K562 (cell line): Measurements from ENCODE around the gene HTT-AS. TPM values are rescaled to one million over a fixed set of nuclear protein-coding genes. Genes with fewer than 3 reads are reported as not detected.
A peak's percentile ranks its signal among the peaks of the same experiment; 100 is the strongest.

ENCODE experiments used
- ATAC-seq: fragments of 200-7000 bp; cut with Tn5 transposase; 3 replicates; pipeline ENCODE4 v1.9.1; 2020; ENCODE audit warnings: moderate library complexity
- BruUV-seq: library from RNA; stranded (reverse); fragments of 400-500 nt; replicated peaks from 2 replicates; lab custom pipeline; 2021; lab: Mats Ljungman, UMichigan
- CTCF ChIA-PET: fragments of 300-600 bp; formaldehyde crosslinking; extraction: SDS; loops from one replicate; lab custom pipeline; 2021; ENCODE audit warnings: low intra/inter-chr PET ratio; lab: Yijun Ruan, JAX
- POLR2A ChIA-PET: fragments of 300-600, 350-650 bp; sonication (Branson Sonifier 250); formaldehyde crosslinking; extraction: SDS; loops from one replicate; lab custom pipeline; 2021; ENCODE audit warnings: antibody characterized with exemption, inconsistent platforms; lab: Yijun Ruan, JAX
- DNase-seq, 4 experiments: peaks; one replicate each; pipeline versions ENCODE4 v3.0.0 to v3.0.0-alpha.2; 2011 to 2018; ENCODE audit warnings: low spot score in 3 of 4, mixed read lengths in 3 of 4; ENCODE audit errors: extremely low read depth in 1 of 4
- FAIRE-seq: peaks from 2 replicates; lab custom pipeline; 2011; peaks lifted over from hg19 to GRCh38; lab: Jason Lieb, UNC
- H2AFZ ChIP-seq: 2 replicates; pipeline ENCODE4 v1.6.0; 2011; ENCODE audit warnings: low read depth, low read length, control low read depth, inconsistent platforms
- H3K27ac ChIP-seq: fragments of 200-600 bp; 3 replicates; pipeline ENCODE4 v1.8.0; 2011; ENCODE audit warnings: low read depth, mild to moderate bottlenecking, control low read depth, inconsistent platforms, low read length, moderate library complexity, mixed read lengths; ENCODE audit errors: extremely low read depth
- H3K27me3 ChIP-seq, 2 experiments: fragments of 300-600 bp in 1 of 2; 2 replicates in 1 of 2; 3 replicates in 1 of 2; pipeline versions ENCODE4 v1.6.0 to v1.8.0; 2011; ENCODE audit warnings: inconsistent platforms in 2 of 2, low read length in 2 of 2, mild to moderate bottlenecking in 1 of 2, mixed read lengths in 1 of 2, moderate library complexity in 1 of 2; ENCODE audit not compliant: control insufficient read depth in 2 of 2, insufficient read depth in 2 of 2
- H3K36me3 ChIP-seq: fragments of 300-600 bp; 3 replicates; pipeline ENCODE4 v1.8.0; 2011; ENCODE audit warnings: mild to moderate bottlenecking, low read length, inconsistent platforms; ENCODE audit not compliant: control insufficient read depth, insufficient read depth
- H3K4me1 ChIP-seq, 2 experiments: fragments of 200-600 bp in 1 of 2; replicated peaks in 1 of 2; 2 replicates in 1 of 2; 3 replicates in 1 of 2; pipeline versions ENCODE4 v1.5.1 to v1.8.0; 2011; ENCODE audit warnings: inconsistent platforms in 2 of 2, low read length in 2 of 2, mild to moderate bottlenecking in 1 of 2, mixed read lengths in 1 of 2, moderate library complexity in 1 of 2; ENCODE audit not compliant: control insufficient read depth in 2 of 2, insufficient read depth in 2 of 2
- H3K4me2 ChIP-seq: 2 replicates; pipeline ENCODE4 v1.6.1; 2011; ENCODE audit warnings: low read length, control low read depth, inconsistent platforms, mixed read lengths; ENCODE audit not compliant: insufficient read depth
- H3K4me3 ChIP-seq: fragments of 200-600 bp; sonication (generic), shearing (Covaris generic); 2 replicates; pipeline ENCODE4 v1.5.1; 2016; ENCODE audit warnings: control low read depth, inconsistent platforms
- H3K79me2 ChIP-seq: fragments of 200-600 bp; 3 replicates; pipeline ENCODE4 v1.8.0; 2011; ENCODE audit warnings: low read length, inconsistent platforms; ENCODE audit not compliant: control insufficient read depth, insufficient read depth
- H3K9ac ChIP-seq, 2 experiments: 2 replicates each; pipeline versions ENCODE4 v1.6.0 to v1.6.1; 2011; ENCODE audit warnings: low read depth in 2 of 2, low read length in 2 of 2, control low read depth in 1 of 2, inconsistent platforms in 1 of 2, mild to moderate bottlenecking in 1 of 2, mixed read lengths in 1 of 2; ENCODE audit not compliant: insufficient read depth in 1 of 2
- H3K9me1 ChIP-seq: one replicate; pipeline ENCODE4 v1.6.0; 2011; ENCODE audit warnings: inconsistent platforms, mild to moderate bottlenecking, low read length, moderate library complexity; ENCODE audit not compliant: control insufficient read depth, insufficient read depth
- H3K9me3 ChIP-seq: replicated peaks from 2 replicates; pipeline ENCODE4 v1.5.1; 2011; ENCODE audit warnings: low read depth, low read length, inconsistent platforms; ENCODE audit not compliant: control insufficient read depth, insufficient read depth
- H4K20me1 ChIP-seq: replicated peaks from 2 replicates; pipeline ENCODE4 v1.6.1; 2011; ENCODE audit warnings: low read length, inconsistent platforms, mixed read lengths; ENCODE audit not compliant: control insufficient read depth, insufficient read depth
- IFI16 ChIP-seq: fragments of 250-450 bp; sonication (Bioruptor Pico); IDR thresholded peaks from 2 replicates; pipeline ENCODE4 v2.1.2; 2022; ENCODE audit warnings: mild to moderate bottlenecking, inconsistent platforms
- KAT2B ChIP-seq: IDR thresholded peaks from one replicate; pipeline ENCODE4 v1.6.1; 2012; ENCODE audit warnings: low read depth, mild to moderate bottlenecking, control low read depth, inconsistent platforms, low read length, moderate library complexity
- NR3C1 ChIP-seq: sonication (generic); formaldehyde crosslinking; IDR thresholded peaks from 2 replicates; pipeline ENCODE4 v1.8.1; 2022; ENCODE audit warnings: missing genetic modification reagents
- WGBS: fragments of 100-300 bp; shearing (Covaris generic); methylation state at CpG from one replicate; pipeline ENCODE4 v1.1.6; 2016; ENCODE audit warnings: low coverage, mixed read lengths; ENCODE audit not compliant: insufficient coverage; ENCODE audit errors: missing lambda C conversion rate; 5-methylcytosine and 5-hydroxymethylcytosine counted together
- in situ Hi-C: fragments of 300-500 bp; cut with MboI; formaldehyde crosslinking; loops from 4 replicates; pipeline ENCODE4 v1.15.0; 2018; ENCODE audit warnings: inconsistent platforms, mixed read lengths
- intact Hi-C: fragments of 100-400 bp; cut with micrococcal nuclease; formaldehyde crosslinking; loops from 2 replicates; pipeline ENCODE4 v1.14.2; 2022
- polyA plus RNA-seq, 8 experiments: library from polyadenylated mRNA; depleted of rRNA in 4 of 8; stranded (reverse) in 5 of 8; unstranded in 3 of 8; fragments of >200 nt; fragmentation: Nextera tagmentation in 2 of 8; fragmentation: Illumina TruSeq in 1 of 8; extraction: Ambion mirVana in 2 of 8; extraction: Trizol in 1 of 8; gene quantifications; 2 replicates each; pipeline versions ENCODE4 v1.2.1 to v1.2.3, GENCODE V29; 2011 to 2014; ENCODE audit warnings: inconsistent platforms in 1 of 8, missing spikeins in 1 of 8
- total RNA-seq, 7 experiments: library from RNA; depleted of rRNA in 6 of 7; stranded (reverse); fragments of >200 nt in 6 of 7; fragmentation: Illumina TruSeq in 2 of 7; extraction: Trizol in 2 of 7; gene quantifications; 2 replicates each; pipeline versions ENCODE4 v1.2.1 to v1.2.3, GENCODE V29; 2011 to 2021; ENCODE audit warnings: low replicate concordance in 1 of 7
- TF ChIP-seq, protein P1 (sequence below): sonication (generic); formaldehyde crosslinking; IDR thresholded peaks from 2 replicates; pipeline ENCODE4 v1.8.0; 2022; ENCODE audit warnings: missing genetic modification reagents, mild to moderate bottlenecking, moderate library complexity, borderline replicate concordance

The HTT-AS gene
- total and polyA plus RNA-seq, 9 of the 15 experiments (the other 6 are each of a cell fraction or from before 2014, with no cell fraction given), result not detected

DNA sequence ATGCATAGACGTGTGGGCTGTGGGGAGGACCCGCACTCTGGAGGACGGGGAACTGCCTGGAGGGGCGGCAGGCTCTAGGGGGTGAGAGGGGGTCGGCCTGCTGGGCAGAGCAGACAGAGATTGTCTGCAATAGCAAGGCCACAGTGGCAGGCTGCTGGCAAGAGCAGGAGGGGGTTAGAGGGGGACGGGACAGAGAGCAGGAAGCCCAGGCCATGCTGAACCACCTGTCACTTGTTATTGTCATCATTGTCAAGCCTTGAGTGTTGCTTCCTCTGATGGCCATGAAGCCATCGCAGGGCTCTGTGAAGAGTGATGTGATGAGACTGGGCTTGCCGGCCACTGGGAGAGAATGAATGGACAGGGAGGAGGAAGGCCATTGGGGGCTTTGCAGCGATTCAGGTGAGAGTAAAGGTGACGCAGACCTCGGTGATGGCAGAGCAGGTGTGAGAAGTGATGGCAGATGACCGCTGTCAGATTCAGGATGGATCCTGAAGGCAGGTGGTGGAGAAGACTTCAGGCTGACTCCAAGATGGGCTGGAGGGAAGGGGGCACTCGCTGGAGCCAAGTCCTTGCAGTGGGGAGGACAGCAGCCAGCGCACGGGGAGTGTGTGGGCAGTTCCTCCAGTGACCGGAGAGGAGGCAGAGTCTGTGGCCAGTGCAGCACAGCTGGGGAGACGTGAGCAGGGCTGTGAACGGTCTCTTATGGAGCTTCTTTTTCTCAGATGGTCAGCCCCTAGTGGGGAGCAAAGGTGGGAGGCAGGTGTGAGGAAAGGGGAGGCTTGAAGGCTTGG, 43.6 kb downstream of the HTT-AS start:
- Histone ChIP-seq H3K27me3 (peaks cover 68 to 94% of the 10 kb centered on the region in 2 experiments), H3K9me3 (no peaks in the 10 kb centered on the region), H3K27ac (no peak overlapping the region), H3K4me2 (no peak overlapping the region), H3K9me1 (no peaks in the 10 kb centered on the region), H3K4me1 (peaks cover 0 to 1% of the 10 kb centered on the region in 2 experiments; a peak in 2 of 5 replicates), H3K9ac (no peak overlapping the region), H3K36me3 (no peaks in the 10 kb centered on the region), H4K20me1 (no peaks in the 10 kb centered on the region; the same call in 1 of the 2 replicates), H2AFZ (no peak overlapping the region), H3K79me2 (no peaks in the 10 kb centered on the region), H3K4me3 (no peak overlapping the region)
- intact Hi-C loops (no loop called here), in situ Hi-C loops (no loop called here)
- ATAC-seq, result peak; percentile 49
- FAIRE-seq, result peak; percentile 29
- no TSS peak for BruUV-seq
- ChIA-PET CTCF (no interaction called here), POLR2A (interaction anchor here (0.7 kb wide), 1 partner anchor 17 kb away, joined by 3 read pairs; no protein-coding TSS in a partner anchor)
- no peak for DNase-seq
- TF ChIP-seq, protein P1, sequence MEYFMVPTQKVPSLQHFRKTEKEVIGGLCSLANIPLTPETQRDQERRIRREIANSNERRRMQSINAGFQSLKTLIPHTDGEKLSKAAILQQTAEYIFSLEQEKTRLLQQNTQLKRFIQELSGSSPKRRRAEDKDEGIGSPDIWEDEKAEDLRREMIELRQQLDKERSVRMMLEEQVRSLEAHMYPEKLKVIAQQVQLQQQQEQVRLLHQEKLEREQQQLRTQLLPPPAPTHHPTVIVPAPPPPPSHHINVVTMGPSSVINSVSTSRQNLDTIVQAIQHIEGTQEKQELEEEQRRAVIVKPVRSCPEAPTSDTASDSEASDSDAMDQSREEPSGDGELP (CRISPR knock-in tag), result 0 out of 2 replicates have a peak, but pooled peaks have one; percentile 33
- no peak for TF ChIP-seq NR3C1 (CRISPR knock-in tag)
- TF ChIP-seq KAT2B, result no peak
- TF ChIP-seq IFI16 (CRISPR knock-in tag), result no peak
- WGBS, result 3% methylated on average over 17 of the region's 18 CpGs
